Colonic mucosa (tissue), 4 donors: Measurements from ENCODE around the gene STPG4. TPM values are rescaled to one million over a fixed set of nuclear protein-coding genes. Genes with fewer than 3 reads are reported as not detected.
A peak's percentile ranks its signal among the peaks of the same experiment; 100 is the strongest.

Experiments
- DNase-seq: peaks from one replicate; pipeline ENCODE4 v3.0.0-alpha.2; 2020
- H3K27ac ChIP-seq: fragments of 200-600 bp; one replicate; pipeline ENCODE4 v1.8.0; 2021
- H3K27me3 ChIP-seq: fragments of 200-600 bp; one replicate; pipeline ENCODE4 v1.8.0; 2021
- H3K36me3 ChIP-seq: fragments of 200-600 bp; one replicate; pipeline ENCODE4 v1.8.0; 2021
- H3K4me1 ChIP-seq: fragments of 200-600 bp; one replicate; pipeline ENCODE4 v1.8.0; 2021; ENCODE audit warnings: mild to moderate bottlenecking
- H3K4me3 ChIP-seq: fragments of 200-600 bp; one replicate; pipeline ENCODE4 v1.8.0; 2021
- H3K9ac ChIP-seq, 2 donors: one replicate each; pipeline ENCODE4 v1.7.0; 2013; ENCODE audit warnings: control low read depth in 2 of 2, low read depth in 2 of 2, low read length in 2 of 2
- H3K9me3 ChIP-seq: fragments of 200-600 bp; one replicate; pipeline ENCODE4 v1.8.0; 2021
- intact Hi-C: fragments of 100-400 bp; cut with DNase I; formaldehyde crosslinking; loops from one replicate; pipeline ENCODE4 v1.14.1; 2022
- total RNA-seq, 2 donors: library from RNA; stranded (reverse); fragmentation: NEBNext Ultra II Directional in 1 of 2; extraction: Animal tissue kit (Norgen Biotek cat#: 25700) in 1 of 2; gene quantifications; one replicate each; pipeline ENCODE4 v1.2.1, GENCODE V29; 2021
- TF ChIP-seq, protein P1 (sequence below): fragments of 200-600 bp; IDR thresholded peaks from one replicate; pipeline ENCODE4 v1.8.0; 2022; ENCODE audit warnings: antibody characterized with exemption, mild to moderate bottlenecking
- donor health status: healthy.
- donor health status: DM: no; HTN: no; CAD: no.
- donor health status: DM: no; HTN: no; CAD: no.

The STPG4 gene
- total RNA-seq, 2 donors from 2014 or later = 0.21 to 0.47 TPM

DNA sequence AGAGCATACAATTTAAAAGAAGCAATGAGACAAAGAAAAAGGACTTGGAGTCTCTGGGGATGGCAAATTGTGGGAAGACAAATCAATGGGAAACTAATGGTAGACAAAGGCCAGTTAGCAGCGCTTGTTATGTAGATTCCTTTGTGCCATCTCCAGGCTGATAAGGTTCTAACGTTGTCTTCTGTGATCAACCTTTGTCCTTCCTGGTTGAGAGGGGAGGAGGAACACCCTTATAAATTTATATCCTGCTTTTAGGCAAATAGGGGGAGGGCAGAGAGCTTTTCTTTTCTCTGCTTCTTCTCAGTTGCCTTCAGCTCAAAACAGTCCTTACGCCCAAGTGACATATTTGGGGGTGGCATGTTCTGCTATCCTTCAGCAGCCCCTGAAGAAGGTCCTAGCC is 89.8 kb downstream of the STPG4 start:
- no peak overlapping the region for H3K4me3 ChIP-seq
- H3K9ac ChIP-seq = peak overlapping the region in 1 of 2 donors; percentile 68
- intact Hi-C loops = no loop called here
- H3K27me3 ChIP-seq = no peaks in the 10 kb centered on the region
- no peak for DNase-seq
- H3K9me3 ChIP-seq = no peaks in the 10 kb centered on the region
- TF ChIP-seq, protein P1, sequence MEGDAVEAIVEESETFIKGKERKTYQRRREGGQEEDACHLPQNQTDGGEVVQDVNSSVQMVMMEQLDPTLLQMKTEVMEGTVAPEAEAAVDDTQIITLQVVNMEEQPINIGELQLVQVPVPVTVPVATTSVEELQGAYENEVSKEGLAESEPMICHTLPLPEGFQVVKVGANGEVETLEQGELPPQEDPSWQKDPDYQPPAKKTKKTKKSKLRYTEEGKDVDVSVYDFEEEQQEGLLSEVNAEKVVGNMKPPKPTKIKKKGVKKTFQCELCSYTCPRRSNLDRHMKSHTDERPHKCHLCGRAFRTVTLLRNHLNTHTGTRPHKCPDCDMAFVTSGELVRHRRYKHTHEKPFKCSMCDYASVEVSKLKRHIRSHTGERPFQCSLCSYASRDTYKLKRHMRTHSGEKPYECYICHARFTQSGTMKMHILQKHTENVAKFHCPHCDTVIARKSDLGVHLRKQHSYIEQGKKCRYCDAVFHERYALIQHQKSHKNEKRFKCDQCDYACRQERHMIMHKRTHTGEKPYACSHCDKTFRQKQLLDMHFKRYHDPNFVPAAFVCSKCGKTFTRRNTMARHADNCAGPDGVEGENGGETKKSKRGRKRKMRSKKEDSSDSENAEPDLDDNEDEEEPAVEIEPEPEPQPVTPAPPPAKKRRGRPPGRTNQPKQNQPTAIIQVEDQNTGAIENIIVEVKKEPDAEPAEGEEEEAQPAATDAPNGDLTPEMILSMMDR = no peak
- H3K27ac ChIP-seq = peak overlapping the region; percentile 78
- H3K36me3 ChIP-seq = no peaks in the 10 kb centered on the region
- H3K4me1 ChIP-seq = peaks cover 22% of the 10 kb centered on the region

GRCh38 chr2:47064106-47064505 is 91.0 kb downstream of the STPG4 start:
- Histone ChIP-seq H3K36me3 (no peaks in the 10 kb centered on the region), H3K4me3 (no peak overlapping the region), H3K27me3 (no peaks in the 10 kb centered on the region), H3K9ac (no peak overlapping the region), H3K4me1 (peaks cover 10% of the 10 kb centered on the region), H3K9me3 (no peaks in the 10 kb centered on the region), H3K27ac (peak overlapping the region; percentile 9)
- TF ChIP-seq, protein P1 = no peak
- intact Hi-C loops = no loop called here
- no peak for DNase-seq

DNA sequence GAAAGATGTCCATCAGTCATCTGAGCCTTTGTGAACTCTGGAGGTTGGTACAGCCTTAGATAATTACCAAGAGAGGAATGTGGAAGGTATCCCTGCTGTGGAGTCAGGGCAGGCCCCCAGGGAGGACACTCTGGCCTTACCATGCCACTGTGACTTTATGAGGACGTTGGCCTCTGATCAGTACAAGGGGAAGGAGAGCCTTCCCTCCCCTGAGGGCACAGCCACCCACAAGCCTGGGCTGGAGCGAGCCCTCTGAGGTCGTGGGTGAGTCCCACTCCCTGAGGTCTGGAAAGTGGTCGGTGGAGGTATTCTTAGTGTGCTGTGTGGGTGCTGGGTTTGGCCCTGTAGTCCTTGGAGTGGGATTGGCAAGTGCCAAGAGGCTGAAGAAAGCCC is 91.6 kb downstream of the STPG4 start:
- Histone ChIP-seq H3K4me3 (no peak overlapping the region), H3K9me3 (no peaks in the 10 kb centered on the region), H3K27me3 (no peaks in the 10 kb centered on the region), H3K4me1 (peaks cover 6% of the 10 kb centered on the region), H3K9ac (no peak overlapping the region), H3K27ac (no peak overlapping the region), H3K36me3 (no peaks in the 10 kb centered on the region)
- TF ChIP-seq, protein P1 = no peak
- no peak for DNase-seq
- intact Hi-C loops = no loop called here

DNA sequence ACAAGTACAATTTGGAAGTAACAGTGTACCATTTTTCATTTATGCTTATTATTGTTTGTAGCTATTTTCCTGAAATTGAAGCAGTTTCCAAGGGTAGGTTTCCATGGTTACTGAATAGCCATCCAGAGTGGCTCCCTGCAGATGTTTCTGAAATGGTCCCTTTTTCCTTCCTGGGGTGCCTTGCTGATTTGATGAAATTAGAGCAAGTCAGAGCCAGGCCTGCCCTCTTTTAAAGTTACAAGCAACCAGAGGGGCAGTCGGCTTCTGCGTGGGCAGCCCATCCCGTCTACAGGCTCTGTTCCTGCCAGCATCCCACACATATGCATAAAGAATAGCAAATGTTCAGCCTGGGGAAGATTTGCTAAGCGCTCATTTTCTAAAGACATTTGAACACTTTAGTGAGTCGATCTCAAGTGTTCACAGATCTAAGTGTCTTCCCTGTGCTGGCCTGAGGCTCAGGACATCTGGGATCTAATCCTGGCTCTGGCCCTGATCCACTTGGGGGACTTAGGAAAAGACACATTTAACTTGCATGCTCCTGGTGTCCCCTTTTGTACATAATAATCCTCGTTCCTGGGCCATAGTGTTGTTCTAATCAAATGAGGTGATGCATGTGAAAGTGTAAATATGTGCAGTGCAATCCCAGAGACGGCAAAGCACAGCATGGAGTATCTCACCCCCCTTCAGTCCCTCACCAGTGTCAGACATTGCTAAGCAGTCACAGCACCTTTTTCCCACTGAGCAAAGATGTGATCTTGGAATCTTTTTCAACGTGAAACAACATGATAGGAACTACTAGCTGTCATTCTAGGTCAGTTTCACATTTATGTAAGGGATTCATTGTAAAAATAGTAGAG is 92.2 kb downstream of the STPG4 start:
- Histone ChIP-seq H3K36me3 (no peaks in the 10 kb centered on the region), H3K27me3 (no peaks in the 10 kb centered on the region), H3K9me3 (no peaks in the 10 kb centered on the region), H3K4me3 (no peak overlapping the region), H3K27ac (no peak overlapping the region), H3K4me1 (peaks cover 6% of the 10 kb centered on the region), H3K9ac (no peak overlapping the region)
- no peak for DNase-seq
- intact Hi-C loops = no loop called here
- TF ChIP-seq, protein P1 = no peak

DNA sequence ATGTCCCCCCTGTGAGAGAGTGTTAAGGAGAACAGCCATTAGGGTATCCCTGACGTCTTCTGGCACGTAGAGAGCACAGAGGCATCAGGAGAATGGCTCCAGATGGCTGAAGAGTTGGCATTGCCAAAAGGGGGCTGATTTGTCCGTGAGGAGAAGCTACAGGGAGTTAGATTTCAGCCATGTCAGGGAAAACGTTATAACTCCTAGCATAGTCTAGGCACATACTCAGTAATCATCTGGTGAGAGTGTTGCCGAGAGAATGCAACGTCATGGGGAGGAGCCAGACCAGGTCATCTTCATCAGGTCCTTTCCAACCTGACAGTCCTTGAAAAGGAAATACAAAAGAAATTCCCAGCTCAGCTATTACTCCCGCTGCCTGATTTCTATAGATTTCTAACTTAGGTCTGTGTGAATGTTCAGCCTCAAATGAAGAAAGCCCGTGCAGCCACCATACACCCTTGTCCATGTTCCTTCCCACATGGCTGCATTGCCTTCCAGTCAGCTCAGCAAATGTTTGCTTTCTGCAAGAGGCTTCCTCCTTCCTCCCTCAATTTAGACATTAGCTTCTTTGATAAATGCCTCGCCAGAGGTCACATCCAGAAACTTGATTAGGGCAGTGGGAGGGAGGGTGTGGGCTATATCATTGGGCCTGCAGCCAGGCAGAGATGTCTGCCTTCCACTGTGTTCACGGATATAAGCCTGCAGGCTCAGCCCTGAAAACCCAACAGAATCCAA is 93.0 kb downstream of the STPG4 start:
- H3K4me3 ChIP-seq = no peak overlapping the region
- intact Hi-C loops = no loop called here
- H3K27ac ChIP-seq = no peak overlapping the region
- TF ChIP-seq, protein P1 = no peak
- peaks cover 6% of the 10 kb centered on the region for H3K4me1 ChIP-seq
- no peak overlapping the region for H3K9ac ChIP-seq
- no peaks in the 10 kb centered on the region for H3K9me3 ChIP-seq
- DNase-seq = no peak
- no peaks in the 10 kb centered on the region for H3K36me3 ChIP-seq
- no peaks in the 10 kb centered on the region for H3K27me3 ChIP-seq
